Activated CD8-positive, alpha-beta T cell treated with anti-CD3 and anti-CD28 coated beads for 36 hours (primary cell): ENCODE measurements around the gene ANKRD24. TPM values are rescaled to one million over a fixed set of nuclear protein-coding genes. Genes with fewer than 3 reads are reported as not detected.

ENCODE experiments used
- ATAC-seq: fragments of 200-7000 bp; cut with Tn5 transposase; one replicate; pipeline ENCODE4 v1.10.0; 2021; ENCODE audit warnings: mild to moderate bottlenecking, moderate library complexity
- CTCF ChIA-PET: fragments of 350-600 bp; sonication (Branson Sonifier 250); formaldehyde crosslinking; loops from one replicate; lab custom pipeline; 2021; ENCODE audit warnings: antibody characterized with exemption; lab: Charles Lee
- POLR2A ChIA-PET: fragments of 350-600 bp; sonication (Branson Sonifier 250); formaldehyde crosslinking; loops from one replicate; lab custom pipeline; 2021; ENCODE audit warnings: antibody characterized with exemption; lab: Charles Lee
- DNase-seq: peaks from one replicate; pipeline ENCODE4 v3.0.0-alpha.2; 2020
- H3K27ac Mint-ChIP-seq: one replicate; pipeline ENCODE4 v1.8.0; 2021; ENCODE audit warnings: mild to moderate bottlenecking, mixed read lengths
- H3K27me3 Mint-ChIP-seq: one replicate; pipeline ENCODE4 v1.8.0; 2021; ENCODE audit warnings: mixed read lengths
- H3K36me3 Mint-ChIP-seq: one replicate; pipeline ENCODE4 v1.8.0; 2021; ENCODE audit warnings: low read depth, mixed read lengths
- H3K4me1 Mint-ChIP-seq: one replicate; pipeline ENCODE4 v1.8.0; 2021; ENCODE audit warnings: low read depth, mixed read lengths
- H3K4me3 Mint-ChIP-seq: one replicate; pipeline ENCODE4 v1.8.0; 2021; ENCODE audit warnings: mild to moderate bottlenecking, moderate library complexity, mixed read lengths
- H3K9me3 Mint-ChIP-seq: one replicate; pipeline ENCODE4 v1.8.0; 2021; ENCODE audit warnings: mixed read lengths
- intact Hi-C: fragments of 100-400 bp; cut with micrococcal nuclease; formaldehyde crosslinking; loops from one replicate; pipeline ENCODE4 v1.10.0; 2022
- total RNA-seq, 2 experiments: library from RNA; stranded (reverse); gene quantifications; one replicate each; pipeline ENCODE4 v1.2.3, GENCODE V29; 2021
- TF ChIP-seq, protein P1 (sequence below): fragments of 200-600 bp; IDR thresholded peaks from one replicate; pipeline ENCODE4 v1.8.0; 2022; ENCODE audit warnings: antibody characterized with exemption, mild to moderate bottlenecking

The ANKRD24 gene
- total RNA-seq, 2 experiments from 2014 or later, result 1.6 to 1.8 TPM

DNA sequence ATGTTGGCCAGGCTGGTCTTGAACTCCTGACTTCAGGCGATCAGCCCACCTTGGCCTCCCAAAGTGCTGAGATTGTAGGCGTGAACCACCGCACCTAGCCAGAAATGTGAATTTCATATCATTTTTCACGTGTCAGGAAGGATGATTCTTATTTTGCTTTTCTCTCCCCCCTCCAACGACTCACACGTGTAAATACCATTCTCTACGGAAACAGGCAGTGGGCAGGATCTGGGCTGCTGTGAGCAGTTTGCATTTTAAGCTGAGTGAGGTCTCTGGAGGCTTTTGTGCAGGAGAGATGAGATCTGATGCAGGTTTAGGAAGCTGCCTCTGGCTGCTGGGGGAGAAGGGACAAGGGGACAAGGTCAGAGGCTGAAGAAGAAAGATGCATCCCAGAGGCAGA lies 11.9 kb downstream of the ANKRD24 start:
- peaks cover 4% of the 10 kb centered on the region for H3K36me3 Mint-ChIP-seq
- intact Hi-C loops, result no loop called here
- peaks cover 37% of the 10 kb centered on the region for H3K27me3 Mint-ChIP-seq
- H3K4me1 Mint-ChIP-seq, result peaks cover 10% of the 10 kb centered on the region
- ChIA-PET POLR2A (no interaction called here), CTCF (no interaction called here)
- no peak overlapping the region for H3K4me3 Mint-ChIP-seq
- H3K27ac Mint-ChIP-seq, result no peak overlapping the region
- peaks cover 6% of the 10 kb centered on the region for H3K9me3 Mint-ChIP-seq
- ATAC-seq (no peak), DNase-seq (no peak)
- TF ChIP-seq, protein P1, sequence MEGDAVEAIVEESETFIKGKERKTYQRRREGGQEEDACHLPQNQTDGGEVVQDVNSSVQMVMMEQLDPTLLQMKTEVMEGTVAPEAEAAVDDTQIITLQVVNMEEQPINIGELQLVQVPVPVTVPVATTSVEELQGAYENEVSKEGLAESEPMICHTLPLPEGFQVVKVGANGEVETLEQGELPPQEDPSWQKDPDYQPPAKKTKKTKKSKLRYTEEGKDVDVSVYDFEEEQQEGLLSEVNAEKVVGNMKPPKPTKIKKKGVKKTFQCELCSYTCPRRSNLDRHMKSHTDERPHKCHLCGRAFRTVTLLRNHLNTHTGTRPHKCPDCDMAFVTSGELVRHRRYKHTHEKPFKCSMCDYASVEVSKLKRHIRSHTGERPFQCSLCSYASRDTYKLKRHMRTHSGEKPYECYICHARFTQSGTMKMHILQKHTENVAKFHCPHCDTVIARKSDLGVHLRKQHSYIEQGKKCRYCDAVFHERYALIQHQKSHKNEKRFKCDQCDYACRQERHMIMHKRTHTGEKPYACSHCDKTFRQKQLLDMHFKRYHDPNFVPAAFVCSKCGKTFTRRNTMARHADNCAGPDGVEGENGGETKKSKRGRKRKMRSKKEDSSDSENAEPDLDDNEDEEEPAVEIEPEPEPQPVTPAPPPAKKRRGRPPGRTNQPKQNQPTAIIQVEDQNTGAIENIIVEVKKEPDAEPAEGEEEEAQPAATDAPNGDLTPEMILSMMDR, result no peak

DNA sequence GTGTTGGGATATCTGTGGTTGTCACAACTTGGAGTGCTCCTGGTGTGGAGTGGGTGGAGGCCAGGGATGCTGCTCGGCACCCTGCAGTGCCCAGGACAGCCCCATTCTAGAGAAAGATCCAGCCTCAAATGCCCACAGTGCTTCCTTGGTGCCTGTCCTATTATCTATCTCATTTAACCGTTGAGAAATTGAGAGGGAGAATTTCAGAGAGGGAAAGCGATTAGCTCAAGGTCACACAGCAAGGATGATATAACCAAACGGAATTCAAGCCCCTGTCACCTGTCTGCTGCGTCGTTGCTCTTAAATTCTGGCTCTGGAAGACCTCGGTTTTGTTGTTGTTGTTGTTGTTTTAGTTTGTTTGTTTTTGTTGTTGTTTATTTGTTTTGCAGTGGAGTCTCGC lies 13.5 kb downstream of the ANKRD24 start:
- POLR2A ChIA-PET, result no interaction called here

DNA sequence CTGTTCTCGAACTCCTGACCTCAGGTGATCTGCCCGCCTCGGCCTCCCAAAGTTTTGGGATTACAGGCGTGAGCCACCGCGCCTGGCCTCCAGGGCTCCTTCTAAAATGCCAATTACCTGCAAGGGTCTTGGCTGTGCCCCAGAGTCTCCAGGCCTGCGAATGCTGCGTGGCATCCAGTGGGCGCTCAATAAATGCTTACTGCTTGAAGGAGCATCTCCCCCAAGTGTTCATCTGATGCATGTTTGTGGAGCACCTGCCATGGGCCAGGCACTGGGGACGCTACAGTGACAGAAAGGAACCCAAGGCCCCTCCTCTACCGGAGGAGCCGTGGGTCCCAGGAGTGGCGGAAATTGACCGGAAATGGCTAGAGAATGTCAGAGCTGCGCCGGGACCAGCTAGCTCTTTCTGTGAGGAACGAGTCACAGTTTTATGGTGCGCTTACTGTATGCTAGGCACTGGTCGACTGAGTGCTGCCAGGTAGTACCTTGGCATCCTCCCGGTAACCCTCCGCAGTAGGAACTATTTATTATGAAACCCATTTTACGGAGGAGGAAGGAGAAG lies 14.2 kb downstream of the ANKRD24 start:
- no peak for DNase-seq
- Mint-ChIP-seq H3K36me3 (peaks cover 4% of the 10 kb centered on the region), H3K4me1 (peaks cover 10% of the 10 kb centered on the region), H3K27ac (no peak overlapping the region), H3K9me3 (peaks cover 6% of the 10 kb centered on the region), H3K4me3 (no peak overlapping the region), H3K27me3 (peaks cover 45% of the 10 kb centered on the region)
- ChIA-PET POLR2A (no interaction called here), CTCF (interaction anchor here (1.9 kb wide), 1 partner anchor 57 kb away, joined by 6 read pairs; no protein-coding TSS in a partner anchor)
- intact Hi-C loops, result no loop called here
- TF ChIP-seq, protein P1, result no peak
- ATAC-seq, result no peak

More for the DNA sequence above, 13.5 kb downstream of the ANKRD24 start:
- peaks cover 42% of the 10 kb centered on the region for H3K27me3 Mint-ChIP-seq
- intact Hi-C loops, result no loop called here
- no peak overlapping the region for H3K4me3 Mint-ChIP-seq
- peaks cover 6% of the 10 kb centered on the region for H3K9me3 Mint-ChIP-seq
- peaks cover 4% of the 10 kb centered on the region for H3K36me3 Mint-ChIP-seq
- peaks cover 10% of the 10 kb centered on the region for H3K4me1 Mint-ChIP-seq
- DNase-seq, result no peak
- TF ChIP-seq, protein P1, result no peak
- ATAC-seq, result no peak
- CTCF ChIA-PET, result interaction anchor here (1.9 kb wide), 1 partner anchor 57 kb away, joined by 6 read pairs; no protein-coding TSS in a partner anchor
- H3K27ac Mint-ChIP-seq, result no peak overlapping the region

DNA sequence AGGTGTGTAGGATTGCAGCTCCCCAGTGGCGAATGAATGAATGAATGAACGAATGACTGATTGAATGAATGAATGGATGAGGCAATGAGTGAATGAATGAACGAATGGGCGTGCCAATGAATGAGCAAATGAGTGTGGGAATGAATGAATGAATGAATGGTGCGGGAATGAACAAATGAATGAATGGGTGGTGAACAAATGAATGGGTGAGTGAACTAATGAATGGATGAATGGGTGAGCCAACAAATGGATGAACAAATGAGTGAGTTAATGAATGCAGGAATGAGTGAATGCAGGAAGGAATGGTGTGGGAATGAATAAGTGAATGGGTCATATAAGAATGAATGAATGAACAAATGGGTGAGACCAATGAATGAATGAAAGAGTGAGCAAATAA lies 14.7 kb downstream of the ANKRD24 start:
- POLR2A ChIA-PET, result no interaction called here

More for the DNA sequence above, 14.7 kb downstream of the ANKRD24 start:
- Mint-ChIP-seq H3K27ac (no peak overlapping the region), H3K9me3 (peaks cover 6% of the 10 kb centered on the region), H3K27me3 (peaks cover 45% of the 10 kb centered on the region), H3K4me3 (no peak overlapping the region), H3K36me3 (peaks cover 4% of the 10 kb centered on the region), H3K4me1 (peaks cover 10% of the 10 kb centered on the region)
- CTCF ChIA-PET, result interaction anchor here (1.9 kb wide), 1 partner anchor 58 kb away, joined by 6 read pairs; no protein-coding TSS in a partner anchor
- DNase-seq (no peak), ATAC-seq (no peak)
- intact Hi-C loops, result no loop called here
- TF ChIP-seq, protein P1, result no peak
